ENCODE data around the gene NCK1. TPM values are rescaled to one million over a fixed set of nuclear protein-coding genes. Genes with fewer than 3 reads are reported as not detected.

NCK1 gene
- total and polyA plus RNA-seq, 2 of the 13 experiments (the other 11 are each of a cell fraction or from before 2014, with no cell fraction given): 14.7 to 30.4 TPM

DNA sequence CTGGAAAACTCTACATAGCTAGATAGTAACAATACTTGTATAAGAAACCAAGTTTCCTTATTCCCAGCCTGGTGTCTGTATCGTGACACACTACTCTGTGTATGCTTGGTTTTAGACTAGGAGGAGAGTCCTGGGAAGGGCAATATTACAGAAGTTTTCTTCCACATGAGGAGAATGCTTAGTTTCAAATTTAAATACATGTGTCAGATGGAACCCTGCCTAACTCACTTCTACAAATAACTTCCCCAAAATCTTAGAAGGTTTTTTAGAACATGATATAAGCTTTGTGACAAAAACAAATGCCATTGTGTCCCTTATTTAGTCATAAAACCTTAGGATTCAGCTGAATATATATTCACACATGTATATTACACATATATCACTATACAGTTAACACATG lies 88.6 kb downstream of the NCK1 start:
- FAIRE-seq (no peak), DNase-seq (ENCODE audit: low spot score) (no peak), ATAC-seq (no peak)
- Histone ChIP-seq H3K27ac (ENCODE audit: extremely low read length, insufficient read depth, low read length) (no peak overlapping the region), H3K4me2 (ENCODE audit: low read depth, low read length) (no peak overlapping the region), H3K36me3 (replicated peaks in 1 of 2; ENCODE audit: control insufficient read depth in 1 of 2, insufficient read depth in 2 of 2, low read length in 2 of 2) (peaks cover 3 to 5% of the 10 kb centered on the region in 2 experiments; a peak in 3 of 5 replicates), H3K9ac (ENCODE audit: insufficient read depth, low read depth, low read length) (no peak overlapping the region), H3K79me2 (ENCODE audit: insufficient read depth, low read length) (no peaks in the 10 kb centered on the region), H3K9me3 (ENCODE audit: low read length) (no peaks in the 10 kb centered on the region), H3K27me3 (ENCODE audit: control insufficient read depth in 1 of 2, insufficient read depth in 2 of 2, low read length in 2 of 2) (no peaks in the 10 kb centered on the region; a peak in 1 of 5 replicates), H3K4me1 (ENCODE audit: insufficient read depth, low read length) (peaks cover 34% of the 10 kb centered on the region), H4K20me1 (ENCODE audit: insufficient read depth, low read length) (no peaks in the 10 kb centered on the region), H3K4me3 (replicated peaks in 1 of 3; ENCODE audit: insufficient read depth in 1 of 3, low read depth in 2 of 3, low read length in 3 of 3) (no peak overlapping the region), H2AFZ (ENCODE audit: low read length) (no peak overlapping the region)
- 100% methylated on average over 1 of the region's 1 CpG for WGBS (ENCODE audit: low lambda C conversion rate)
- CTCF ChIA-PET (ENCODE audit: low intra/inter-chr PET ratio, low total read pairs): no interaction called here
- POLR2A ChIA-PET: no interaction called here
- BruUV-seq (replicated peaks): no TSS peak
- in situ Hi-C loops (cut with HindIII; ENCODE audit: extremely low pct_ligation_motif_present, low pct_unique_long_range_greater_than_20kb) (no loop called here), intact Hi-C loops (cut with micrococcal nuclease; ENCODE audit: unreplicated experiment) (loop anchor here (5.0 kb wide), 1 partner anchor 88 kb away; the partner anchor contains the start of gene NCK1)
- TF ChIP-seq HDAC1 (CRISPR knock-in tag; IDR thresholded peaks at IDR 0.05) (no peak), TCF12 (IDR thresholded peaks at IDR 0.05) (no peak), TCF12 (CRISPR knock-in tag; IDR thresholded peaks at IDR 0.05) (no peak), RFX5 (IDR thresholded peaks at IDR 0.05; ENCODE audit: low read depth, low read length) (no peak), ZNF329 (CRISPR knock-in tag; IDR thresholded peaks at IDR 0.05; ENCODE audit: low read depth) (no peak), ZBTB8A (CRISPR knock-in tag; IDR thresholded peaks at IDR 0.05; ENCODE audit: borderline replicate concordance, low read depth) (no peak), KAT8 (CRISPR knock-in tag; IDR thresholded peaks at IDR 0.05) (no peak), TCF7 (IDR thresholded peaks at IDR 0.05; ENCODE audit: low read depth) (no peak), ZFP36 (IDR thresholded peaks at IDR 0.05; ENCODE audit: borderline replicate concordance, low read depth, low read length, partially characterized antibody) (no peak), ZBTB21 (CRISPR knock-in tag; IDR thresholded peaks at IDR 0.05) (no peak), ZNF44 (CRISPR knock-in tag; IDR thresholded peaks at IDR 0.05) (no peak)
- TF ChIP-seq, protein P1, sequence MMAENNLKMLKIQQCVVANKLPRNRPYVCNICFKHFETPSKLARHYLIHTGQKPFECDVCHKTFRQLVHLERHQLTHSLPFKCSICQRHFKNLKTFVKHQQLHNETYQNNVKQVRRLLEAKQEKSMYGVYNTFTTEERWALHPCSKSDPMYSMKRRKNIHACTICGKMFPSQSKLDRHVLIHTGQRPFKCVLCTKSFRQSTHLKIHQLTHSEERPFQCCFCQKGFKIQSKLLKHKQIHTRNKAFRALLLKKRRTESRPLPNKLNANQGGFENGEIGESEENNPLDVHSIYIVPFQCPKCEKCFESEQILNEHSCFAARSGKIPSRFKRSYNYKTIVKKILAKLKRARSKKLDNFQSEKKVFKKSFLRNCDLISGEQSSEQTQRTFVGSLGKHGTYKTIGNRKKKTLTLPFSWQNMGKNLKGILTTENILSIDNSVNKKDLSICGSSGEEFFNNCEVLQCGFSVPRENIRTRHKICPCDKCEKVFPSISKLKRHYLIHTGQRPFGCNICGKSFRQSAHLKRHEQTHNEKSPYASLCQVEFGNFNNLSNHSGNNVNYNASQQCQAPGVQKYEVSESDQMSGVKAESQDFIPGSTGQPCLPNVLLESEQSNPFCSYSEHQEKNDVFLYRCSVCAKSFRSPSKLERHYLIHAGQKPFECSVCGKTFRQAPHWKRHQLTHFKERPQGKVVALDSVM (CRISPR knock-in tag; IDR thresholded peaks at IDR 0.05): no peak
- TF ChIP-seq, protein P2, sequence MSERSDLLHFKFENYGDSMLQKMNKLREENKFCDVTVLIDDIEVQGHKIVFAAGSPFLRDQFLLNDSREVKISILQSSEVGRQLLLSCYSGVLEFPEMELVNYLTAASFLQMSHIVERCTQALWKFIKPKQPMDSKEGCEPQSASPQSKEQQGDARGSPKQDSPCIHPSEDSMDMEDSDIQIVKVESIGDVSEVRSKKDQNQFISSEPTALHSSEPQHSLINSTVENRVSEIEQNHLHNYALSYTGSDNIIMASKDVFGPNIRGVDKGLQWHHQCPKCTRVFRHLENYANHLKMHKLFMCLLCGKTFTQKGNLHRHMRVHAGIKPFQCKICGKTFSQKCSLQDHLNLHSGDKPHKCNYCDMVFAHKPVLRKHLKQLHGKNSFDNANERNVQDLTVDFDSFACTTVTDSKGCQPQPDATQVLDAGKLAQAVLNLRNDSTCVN (CRISPR knock-in tag; IDR thresholded peaks at IDR 0.05; ENCODE audit: borderline replicate concordance): no peak
